Measurements from ENCODE around the gene TMCC2.

Gene TMCC2

DNA sequence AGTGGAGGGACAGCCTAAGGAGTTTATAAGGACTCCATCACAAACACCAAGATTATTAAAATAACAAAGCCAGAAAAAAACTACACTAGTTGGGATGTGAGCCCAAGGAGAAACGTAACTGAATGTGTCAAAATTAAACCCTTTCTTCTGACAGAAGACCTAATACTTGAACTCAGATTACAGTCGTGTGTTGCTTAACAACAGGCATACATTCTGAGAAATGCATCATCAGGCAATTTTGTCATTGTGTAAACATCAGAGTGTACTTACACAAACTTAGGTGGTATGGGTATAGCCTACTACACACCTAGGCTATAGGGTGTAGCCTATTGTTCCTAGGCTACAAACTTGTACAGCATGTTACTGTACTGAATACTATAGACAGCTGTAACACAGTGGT lies 39.6 kb upstream of the TMCC2 start:
- CTCF ChIA-PET, result interaction anchor here (1.0 to 4.1 kb wide), 3 partner anchors 11 to 72 kb away, joined by 3 to 20 read pairs (median 3); no protein-coding TSS in a partner anchor
- POLR2A ChIA-PET, result no interaction called here
- no peak for DNase-seq (ENCODE audit: extremely low spot score)
- TF ChIP-seq, protein P1, sequence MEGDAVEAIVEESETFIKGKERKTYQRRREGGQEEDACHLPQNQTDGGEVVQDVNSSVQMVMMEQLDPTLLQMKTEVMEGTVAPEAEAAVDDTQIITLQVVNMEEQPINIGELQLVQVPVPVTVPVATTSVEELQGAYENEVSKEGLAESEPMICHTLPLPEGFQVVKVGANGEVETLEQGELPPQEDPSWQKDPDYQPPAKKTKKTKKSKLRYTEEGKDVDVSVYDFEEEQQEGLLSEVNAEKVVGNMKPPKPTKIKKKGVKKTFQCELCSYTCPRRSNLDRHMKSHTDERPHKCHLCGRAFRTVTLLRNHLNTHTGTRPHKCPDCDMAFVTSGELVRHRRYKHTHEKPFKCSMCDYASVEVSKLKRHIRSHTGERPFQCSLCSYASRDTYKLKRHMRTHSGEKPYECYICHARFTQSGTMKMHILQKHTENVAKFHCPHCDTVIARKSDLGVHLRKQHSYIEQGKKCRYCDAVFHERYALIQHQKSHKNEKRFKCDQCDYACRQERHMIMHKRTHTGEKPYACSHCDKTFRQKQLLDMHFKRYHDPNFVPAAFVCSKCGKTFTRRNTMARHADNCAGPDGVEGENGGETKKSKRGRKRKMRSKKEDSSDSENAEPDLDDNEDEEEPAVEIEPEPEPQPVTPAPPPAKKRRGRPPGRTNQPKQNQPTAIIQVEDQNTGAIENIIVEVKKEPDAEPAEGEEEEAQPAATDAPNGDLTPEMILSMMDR (IDR thresholded peaks at IDR 0.05; ENCODE audit: control extremely low read depth, extremely low read depth, low read depth, missing control alignments), result no peak

DNA sequence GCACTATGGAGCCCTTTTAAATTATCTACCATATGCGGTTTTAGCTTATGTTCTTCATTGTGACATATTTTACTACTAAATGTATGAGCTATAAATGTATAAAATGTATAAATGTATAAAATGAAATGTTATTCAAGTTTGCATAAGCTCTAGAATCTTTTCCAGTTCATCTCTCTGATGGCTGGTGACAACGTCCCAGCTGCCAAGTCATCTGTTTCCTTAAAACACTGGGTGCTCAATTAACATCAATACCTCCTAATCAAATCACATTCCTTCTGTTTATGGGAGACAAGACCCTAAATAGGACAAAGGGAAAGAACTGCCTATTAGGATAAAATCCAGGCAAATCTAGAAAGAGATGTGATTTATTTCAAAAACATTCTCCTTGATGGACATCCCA lies 39.1 kb upstream of the TMCC2 start:
- CTCF ChIA-PET, result interaction anchor here (1.0 to 4.1 kb wide), 5 partner anchors 10 to 71 kb away, joined by 3 to 20 read pairs (median 3); no protein-coding TSS in a partner anchor
- DNase-seq (ENCODE audit: extremely low spot score), result no peak
- TF ChIP-seq, protein P1 (IDR thresholded peaks at IDR 0.05; ENCODE audit: control extremely low read depth, extremely low read depth, low read depth, missing control alignments), result no peak
- POLR2A ChIA-PET, result no interaction called here

DNA sequence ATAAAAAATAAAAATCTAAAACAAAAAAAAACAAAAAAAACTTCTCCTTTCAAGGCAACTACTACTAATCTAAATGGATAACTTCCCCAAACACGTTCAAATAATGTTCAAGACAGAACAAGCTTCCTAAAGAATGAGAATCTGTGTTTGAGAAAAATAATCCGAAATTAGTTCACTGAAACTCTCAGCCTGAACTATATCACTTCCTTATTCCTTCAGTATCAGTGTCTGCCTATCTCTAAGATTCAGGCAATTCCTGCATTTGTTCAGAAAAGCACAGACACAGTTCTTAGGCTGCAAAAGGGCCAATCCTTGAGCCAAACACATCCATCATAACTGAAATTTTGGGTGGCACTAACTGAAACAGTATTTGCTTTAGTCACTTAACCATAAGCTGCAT lies 38.6 kb upstream of the TMCC2 start:
- TF ChIP-seq, protein P1 (IDR thresholded peaks at IDR 0.05; ENCODE audit: control extremely low read depth, extremely low read depth, low read depth, missing control alignments), result no peak
- CTCF ChIA-PET, result interaction anchor here (1.4 to 4.1 kb wide), 4 partner anchors 10 to 47 kb away, joined by 3 to 20 read pairs (median 4); no protein-coding TSS in a partner anchor
- DNase-seq (ENCODE audit: extremely low spot score), result no peak
- POLR2A ChIA-PET, result no interaction called here

DNA sequence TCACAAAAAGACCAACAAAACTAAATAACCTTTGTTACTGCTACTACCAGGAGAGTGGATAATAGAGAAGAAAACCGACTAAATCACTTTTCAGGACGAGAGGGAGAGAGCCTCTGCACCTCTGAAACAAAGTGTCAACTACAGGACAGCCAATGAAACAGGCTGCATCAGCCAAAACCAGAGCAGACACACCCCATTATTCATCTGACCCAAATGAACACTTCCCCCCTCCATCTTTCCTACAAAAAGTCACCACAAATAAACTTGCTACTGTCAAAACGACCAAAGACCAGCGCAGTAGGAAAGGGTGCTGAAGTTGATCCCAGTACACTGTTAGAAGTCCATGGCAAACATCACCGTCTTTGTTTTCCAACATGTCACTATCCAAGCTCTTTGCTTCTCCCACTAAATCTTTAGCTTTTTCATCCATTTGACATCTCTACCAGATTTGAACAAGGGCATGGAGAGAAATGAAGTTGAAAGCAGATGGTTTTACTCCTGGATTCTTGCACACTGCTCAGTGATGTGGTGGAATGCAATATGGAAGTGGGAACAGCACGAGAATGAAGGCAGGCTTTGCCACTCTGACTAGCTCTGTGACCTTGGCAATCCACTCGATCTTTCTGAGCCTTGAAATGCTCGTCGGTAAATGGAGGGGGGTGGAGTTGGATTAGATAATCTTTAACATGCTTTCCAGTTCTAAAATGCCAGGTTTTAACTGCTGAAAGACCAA lies 36.7 kb upstream of the TMCC2 start:
- TF ChIP-seq, protein P1 (IDR thresholded peaks at IDR 0.05; ENCODE audit: control extremely low read depth, extremely low read depth, low read depth, missing control alignments), result no peak
- ChIA-PET POLR2A (interaction anchor here (0.7 kb wide), 1 partner anchor 95 kb away, joined by 7 read pairs; no protein-coding TSS in a partner anchor), CTCF (interaction anchor here (1.1 to 4.1 kb wide), 3 partner anchors 8 to 49 kb away, joined by 3 to 20 read pairs (median 4); no protein-coding TSS in a partner anchor)
- DNase-seq (ENCODE audit: extremely low spot score), result no peak

DNA sequence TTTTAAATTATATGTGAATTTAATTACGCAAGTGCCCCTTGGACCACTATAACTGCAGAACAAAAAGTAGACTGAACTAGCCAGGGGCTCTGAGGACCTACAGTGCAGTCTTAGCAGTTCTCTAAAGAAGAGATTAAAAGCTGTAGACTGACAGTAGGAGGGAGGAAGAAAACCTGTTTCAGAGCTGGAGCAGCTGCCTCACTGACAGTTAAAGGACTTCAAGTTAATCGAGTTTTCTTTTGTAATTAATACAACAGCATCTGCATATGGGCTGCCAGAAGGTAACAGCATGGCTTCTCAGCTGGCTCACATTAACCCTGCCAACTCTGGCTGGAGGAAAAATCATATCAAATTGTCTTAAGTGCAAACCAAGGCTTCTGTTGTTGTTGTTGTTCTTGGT lies 36.1 kb upstream of the TMCC2 start:
- DNase-seq (ENCODE audit: extremely low spot score), result no peak
- CTCF ChIA-PET, result interaction anchor here (0.7 to 4.1 kb wide), 6 partner anchors 7 to 130 kb away, joined by 3 to 20 read pairs (median 4); no protein-coding TSS in a partner anchor
- POLR2A ChIA-PET, result no interaction called here
- TF ChIP-seq, protein P1 (IDR thresholded peaks at IDR 0.05; ENCODE audit: control extremely low read depth, extremely low read depth, low read depth, missing control alignments), result no peak

DNA sequence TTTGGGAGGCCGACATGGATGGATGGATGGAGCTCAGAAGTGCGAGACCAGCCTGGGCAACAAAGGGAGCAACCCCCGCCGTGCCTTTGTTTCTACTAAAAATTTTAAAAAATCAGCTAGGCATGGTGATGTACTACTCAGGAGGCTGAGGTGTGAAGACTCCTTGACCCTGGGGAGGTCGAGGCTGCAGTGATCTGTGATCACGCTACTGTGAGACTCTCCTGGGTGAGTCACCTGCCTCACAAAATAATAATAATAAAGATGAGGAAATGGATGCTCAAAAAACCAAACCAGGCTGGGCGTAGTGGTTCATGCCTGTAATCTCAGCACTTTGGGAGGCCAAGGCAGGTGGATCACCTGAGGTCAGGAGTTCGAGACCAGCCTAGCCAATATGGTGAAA lies 35.5 kb upstream of the TMCC2 start:
- ChIA-PET POLR2A (no interaction called here), CTCF (interaction anchor here (0.7 to 1.4 kb wide), 5 partner anchors 12 to 131 kb away, joined by 3 to 6 read pairs (median 3); no protein-coding TSS in a partner anchor)
- TF ChIP-seq, protein P1 (IDR thresholded peaks at IDR 0.05; ENCODE audit: control extremely low read depth, extremely low read depth, low read depth, missing control alignments), result no peak
- DNase-seq (ENCODE audit: extremely low spot score), result no peak

All from GM10248 (cell line).